Activated naive CD8-positive, alpha-beta T cell treated with anti-CD3 and anti-CD28 coated beads, Interleukin-2, amount 10 ng/mL, durations not matched to agents 7 days and 5 days (primary cell): ENCODE data around the gene SERPINB12. TPM values are rescaled to one million over a fixed set of nuclear protein-coding genes. Genes with fewer than 3 reads are reported as not detected.

Experiments used
- ATAC-seq: fragments of 150-1000 bp; cut with Tn5 transposase; one replicate; pipeline ENCODE4 v1.10.0; 2021; ENCODE audit warnings: low read depth, moderate library complexity
- POLR2A ChIA-PET: fragments of 350-600 bp; sonication (Branson Sonifier 250); formaldehyde crosslinking; loops from one replicate; lab custom pipeline; 2021; ENCODE audit warnings: antibody characterized with exemption; lab: Charles Lee
- DNase-seq: peaks from one replicate; pipeline ENCODE4 v3.0.0; 2021
- H3K27ac Mint-ChIP-seq: one replicate; pipeline ENCODE4 v1.8.0; 2022; ENCODE audit warnings: mild to moderate bottlenecking, mixed read lengths
- H3K27me3 Mint-ChIP-seq: one replicate; pipeline ENCODE4 v1.8.0; 2022; ENCODE audit warnings: mild to moderate bottlenecking, moderate library complexity, mixed read lengths
- H3K36me3 Mint-ChIP-seq: one replicate; pipeline ENCODE4 v1.8.0; 2021; ENCODE audit warnings: mild to moderate bottlenecking, mixed read lengths
- H3K4me1 Mint-ChIP-seq: one replicate; pipeline ENCODE4 v1.8.0; 2021; ENCODE audit warnings: mixed read lengths
- H3K4me3 Mint-ChIP-seq: one replicate; pipeline ENCODE4 v1.8.0; 2022; ENCODE audit warnings: mild to moderate bottlenecking, moderate library complexity, mixed read lengths
- H3K9me3 Mint-ChIP-seq: one replicate; pipeline ENCODE4 v1.8.0; 2021; ENCODE audit warnings: mixed read lengths
- total RNA-seq, 2 experiments: library from RNA; stranded (reverse); gene quantifications; one replicate each; pipeline ENCODE4 v1.2.3, GENCODE V29; 2021

SERPINB12 gene, protein sequence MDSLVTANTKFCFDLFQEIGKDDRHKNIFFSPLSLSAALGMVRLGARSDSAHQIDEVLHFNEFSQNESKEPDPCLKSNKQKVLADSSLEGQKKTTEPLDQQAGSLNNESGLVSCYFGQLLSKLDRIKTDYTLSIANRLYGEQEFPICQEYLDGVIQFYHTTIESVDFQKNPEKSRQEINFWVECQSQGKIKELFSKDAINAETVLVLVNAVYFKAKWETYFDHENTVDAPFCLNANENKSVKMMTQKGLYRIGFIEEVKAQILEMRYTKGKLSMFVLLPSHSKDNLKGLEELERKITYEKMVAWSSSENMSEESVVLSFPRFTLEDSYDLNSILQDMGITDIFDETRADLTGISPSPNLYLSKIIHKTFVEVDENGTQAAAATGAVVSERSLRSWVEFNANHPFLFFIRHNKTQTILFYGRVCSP
- total RNA-seq = not detected

DNA sequence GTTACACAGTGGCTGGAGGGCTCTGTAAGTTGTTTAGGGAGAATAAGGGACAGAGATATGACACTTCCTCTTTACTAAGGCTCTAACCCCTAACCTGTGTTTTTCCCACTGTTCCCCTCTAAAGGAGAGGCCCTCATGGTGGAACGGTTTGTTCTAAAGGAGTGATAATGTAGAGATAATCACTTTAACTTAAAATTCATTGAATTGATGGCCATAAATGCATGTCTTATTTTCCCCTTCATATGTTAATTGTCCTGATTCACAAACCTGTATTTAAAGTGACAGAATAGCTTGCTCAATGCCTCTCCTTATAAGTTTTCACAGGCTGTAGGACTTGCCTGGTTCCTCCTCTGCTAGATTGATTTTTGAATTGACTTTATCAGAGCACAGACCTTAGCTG is at the start of gene SERPINB12:
Gene SERPINB12, plus strand, starts transcription at position 301 of the 400 bp plus-strand sequence. CDS start 13,791 bp downstream, outside the sequence.
- ATAC-seq (no peak), DNase-seq (no peak)
- no peaks in the 10 kb centered on the region for H3K9me3 Mint-ChIP-seq
- no peaks in the 10 kb centered on the region for H3K36me3 Mint-ChIP-seq
- POLR2A ChIA-PET = no interaction called here
- peaks cover 28% of the 10 kb centered on the region for H3K27me3 Mint-ChIP-seq
- no peak within 1 kb of the TSS for H3K4me3 Mint-ChIP-seq
- no peaks in the 10 kb centered on the region for H3K4me1 Mint-ChIP-seq
- H3K27ac Mint-ChIP-seq = no peak within 1 kb of the TSS

DNA sequence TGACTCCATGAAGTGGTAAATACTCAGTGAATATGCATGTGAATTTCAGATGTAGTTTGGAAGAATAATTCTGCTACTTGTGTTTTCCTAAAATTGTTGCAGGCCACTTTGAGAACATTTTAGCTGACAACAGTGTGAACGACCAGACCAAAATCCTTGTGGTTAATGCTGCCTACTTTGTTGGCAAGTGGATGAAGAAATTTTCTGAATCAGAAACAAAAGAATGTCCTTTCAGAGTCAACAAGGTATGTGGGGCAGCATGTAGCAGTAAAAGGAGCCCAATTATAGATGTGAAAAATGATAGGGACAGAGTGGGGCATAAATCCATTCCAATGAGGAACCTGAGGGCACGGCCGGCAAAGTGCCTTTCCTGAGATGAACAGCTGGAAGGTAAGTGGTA is 49.3 kb upstream of the SERPINB12 start:
- DNase-seq (no peak), ATAC-seq (no peak)
- no peaks in the 10 kb centered on the region for H3K9me3 Mint-ChIP-seq
- H3K4me3 Mint-ChIP-seq = no peak overlapping the region
- H3K4me1 Mint-ChIP-seq = no peaks in the 10 kb centered on the region
- no peaks in the 10 kb centered on the region for H3K36me3 Mint-ChIP-seq
- no peak overlapping the region for H3K27ac Mint-ChIP-seq
- H3K27me3 Mint-ChIP-seq = peaks cover 21% of the 10 kb centered on the region
- POLR2A ChIA-PET = no interaction called here

DNA sequence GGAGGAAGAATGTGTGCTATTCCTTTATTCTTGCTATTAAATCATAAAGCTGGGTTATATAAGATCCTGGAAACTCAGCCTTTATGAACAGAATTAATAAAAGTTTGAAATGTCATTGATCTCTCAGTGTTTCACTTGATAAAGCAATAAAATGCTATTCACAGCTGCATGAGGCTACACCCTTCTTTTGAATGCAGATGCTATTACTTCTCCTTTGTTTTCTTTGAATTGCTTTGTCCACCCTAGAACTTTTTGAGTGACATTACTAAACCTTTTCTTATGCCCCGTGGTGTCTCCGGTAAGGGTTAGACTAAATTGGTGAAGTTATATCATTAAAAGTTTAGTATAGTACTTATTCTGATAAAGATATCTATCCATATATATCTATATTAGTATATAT is 46.5 kb upstream of the SERPINB12 start:
- POLR2A ChIA-PET = no interaction called here

DNA sequence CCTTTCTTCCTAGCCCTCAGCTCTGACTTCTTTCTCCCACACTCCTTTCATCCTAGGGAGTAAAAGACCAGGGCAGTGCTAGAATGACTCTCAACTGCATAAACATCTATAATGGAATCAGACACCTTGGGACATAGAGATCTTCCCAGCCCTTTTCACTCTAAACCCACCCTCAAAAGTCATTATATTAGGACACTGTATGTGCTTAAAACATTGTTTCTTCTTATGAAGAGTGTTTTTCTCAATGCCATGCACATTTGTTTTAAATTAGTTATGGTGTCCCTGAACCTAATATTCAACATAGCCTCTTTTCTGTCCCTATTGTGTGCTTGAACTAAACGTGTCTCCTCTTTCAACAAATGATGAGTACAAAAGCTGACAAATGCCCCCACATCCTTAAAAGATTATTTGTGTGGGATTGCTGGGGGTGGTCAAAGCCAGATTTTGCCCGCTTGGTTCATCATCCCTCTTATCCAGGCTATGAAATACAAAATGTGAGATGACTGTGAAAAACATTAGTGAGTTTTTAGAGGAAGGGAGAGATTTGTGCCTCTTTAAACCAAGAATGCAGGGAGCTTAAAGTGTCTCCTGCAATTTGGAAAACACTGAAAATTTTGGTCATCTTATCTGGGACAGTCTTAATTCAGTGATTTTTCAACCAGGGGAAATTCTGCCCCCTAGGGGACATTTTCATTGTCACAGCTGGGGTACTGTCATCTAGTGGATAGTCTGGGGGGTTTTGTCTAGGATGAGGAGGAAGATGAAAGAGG is 36.4 kb upstream of the SERPINB12 start:
- Mint-ChIP-seq H3K27ac (no peak overlapping the region), H3K4me3 (no peak overlapping the region), H3K36me3 (no peaks in the 10 kb centered on the region), H3K9me3 (no peaks in the 10 kb centered on the region), H3K4me1 (no peaks in the 10 kb centered on the region), H3K27me3 (peaks cover 24% of the 10 kb centered on the region)
- POLR2A ChIA-PET = no interaction called here
- no peak for ATAC-seq
- DNase-seq = no peak

More for the DNA sequence above, 46.5 kb upstream of the SERPINB12 start:
- Mint-ChIP-seq H3K27me3 (peaks cover 10% of the 10 kb centered on the region), H3K4me1 (no peaks in the 10 kb centered on the region), H3K9me3 (no peaks in the 10 kb centered on the region), H3K4me3 (no peak overlapping the region), H3K36me3 (no peaks in the 10 kb centered on the region), H3K27ac (no peak overlapping the region)
- ATAC-seq (no peak), DNase-seq (no peak)

DNA sequence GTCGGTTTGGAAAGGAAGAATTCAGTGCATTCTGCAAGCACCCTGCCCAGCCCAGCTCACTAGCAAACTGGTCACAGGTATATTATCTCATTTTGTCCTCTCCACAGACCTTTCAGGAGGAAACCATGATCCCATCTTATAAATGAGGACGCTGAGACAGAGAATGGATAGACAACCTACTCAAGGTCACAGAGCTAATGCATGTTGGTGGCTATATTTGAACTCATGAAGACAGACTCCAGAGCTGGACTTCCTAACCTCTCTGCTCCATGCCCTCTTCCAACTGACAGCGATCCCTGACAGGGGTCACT is 35.9 kb upstream of the SERPINB12 start:
- Mint-ChIP-seq H3K4me1 (no peaks in the 10 kb centered on the region), H3K27me3 (peaks cover 28% of the 10 kb centered on the region), H3K36me3 (no peaks in the 10 kb centered on the region), H3K27ac (no peak overlapping the region), H3K4me3 (no peak overlapping the region), H3K9me3 (no peaks in the 10 kb centered on the region)
- DNase-seq (no peak), ATAC-seq (no peak)
- POLR2A ChIA-PET = no interaction called here

DNA sequence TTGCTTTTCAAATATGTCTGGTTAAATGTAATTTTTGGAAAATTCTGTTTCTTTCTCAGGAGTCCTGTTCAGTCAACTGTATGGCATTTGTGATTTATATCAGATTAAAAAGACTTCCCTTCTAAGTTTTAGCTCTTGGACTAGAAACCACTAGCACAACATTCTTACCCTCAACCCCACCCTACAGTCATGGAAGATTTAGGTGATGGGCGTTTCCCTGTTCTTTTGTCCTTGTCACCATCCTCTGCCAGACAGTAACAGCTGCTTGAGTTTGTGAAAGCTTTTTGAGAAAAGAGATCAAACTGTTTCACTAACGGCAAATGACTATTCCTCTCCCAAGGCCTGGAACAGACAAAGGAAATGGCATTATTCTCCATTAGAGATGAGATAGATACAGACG is 33.6 kb upstream of the SERPINB12 start:
- Mint-ChIP-seq H3K36me3 (no peaks in the 10 kb centered on the region), H3K9me3 (no peaks in the 10 kb centered on the region), H3K27me3 (peaks cover 36% of the 10 kb centered on the region), H3K27ac (no peak overlapping the region), H3K4me1 (no peaks in the 10 kb centered on the region), H3K4me3 (no peak overlapping the region)
- DNase-seq (no peak), ATAC-seq (no peak)
- POLR2A ChIA-PET = no interaction called here

DNA sequence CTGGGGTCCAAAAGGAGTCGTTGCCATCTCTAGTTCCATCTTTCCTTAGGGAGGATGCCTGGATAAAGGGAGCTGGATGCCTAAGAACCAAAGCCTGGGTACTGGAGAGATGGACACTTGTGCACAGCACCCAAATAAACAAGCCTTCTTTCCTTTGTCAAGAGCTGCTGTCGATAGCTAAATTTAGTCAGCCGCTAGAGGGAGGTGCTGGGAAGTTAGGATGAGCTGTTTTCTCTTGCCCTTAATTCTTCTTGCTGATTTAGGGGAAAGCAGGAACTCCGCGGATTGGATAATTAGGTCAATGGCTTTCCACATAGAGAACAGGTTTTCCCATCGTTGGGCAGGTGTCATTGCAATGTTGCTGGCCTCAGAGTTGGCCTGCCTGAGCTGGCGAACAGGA is 30.9 kb upstream of the SERPINB12 start:
- no peaks in the 10 kb centered on the region for H3K36me3 Mint-ChIP-seq
- H3K27me3 Mint-ChIP-seq = peaks cover 40% of the 10 kb centered on the region
- POLR2A ChIA-PET = no interaction called here
- H3K4me1 Mint-ChIP-seq = no peaks in the 10 kb centered on the region
- no peak for DNase-seq
- ATAC-seq = no peak
- no peaks in the 10 kb centered on the region for H3K9me3 Mint-ChIP-seq
- no peak overlapping the region for H3K4me3 Mint-ChIP-seq
- no peak overlapping the region for H3K27ac Mint-ChIP-seq

DNA sequence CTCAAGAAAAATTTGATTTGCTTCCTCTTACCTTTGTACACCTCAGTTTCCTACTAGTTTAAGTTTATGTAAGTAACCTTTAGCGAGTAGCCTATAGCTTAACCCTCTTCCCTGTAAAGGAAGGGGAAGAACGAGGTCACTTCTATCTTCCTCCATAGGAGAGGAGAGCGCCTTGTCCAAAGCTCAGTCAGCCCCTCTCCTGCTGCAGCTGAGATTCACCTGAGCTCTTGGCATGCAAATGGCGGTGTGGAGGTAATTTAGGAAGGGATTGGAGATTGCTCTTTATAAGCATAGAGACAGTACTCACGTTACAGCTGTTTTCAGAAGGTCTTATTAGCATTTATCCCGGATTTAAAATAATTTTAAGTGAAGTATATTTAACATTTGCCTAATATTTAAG is 27.8 kb upstream of the SERPINB12 start:
- Mint-ChIP-seq H3K4me1 (no peaks in the 10 kb centered on the region), H3K4me3 (no peak overlapping the region), H3K27me3 (peaks cover 23% of the 10 kb centered on the region), H3K9me3 (no peaks in the 10 kb centered on the region), H3K36me3 (no peaks in the 10 kb centered on the region), H3K27ac (no peak overlapping the region)
- DNase-seq (no peak), ATAC-seq (no peak)
- POLR2A ChIA-PET = no interaction called here

DNA sequence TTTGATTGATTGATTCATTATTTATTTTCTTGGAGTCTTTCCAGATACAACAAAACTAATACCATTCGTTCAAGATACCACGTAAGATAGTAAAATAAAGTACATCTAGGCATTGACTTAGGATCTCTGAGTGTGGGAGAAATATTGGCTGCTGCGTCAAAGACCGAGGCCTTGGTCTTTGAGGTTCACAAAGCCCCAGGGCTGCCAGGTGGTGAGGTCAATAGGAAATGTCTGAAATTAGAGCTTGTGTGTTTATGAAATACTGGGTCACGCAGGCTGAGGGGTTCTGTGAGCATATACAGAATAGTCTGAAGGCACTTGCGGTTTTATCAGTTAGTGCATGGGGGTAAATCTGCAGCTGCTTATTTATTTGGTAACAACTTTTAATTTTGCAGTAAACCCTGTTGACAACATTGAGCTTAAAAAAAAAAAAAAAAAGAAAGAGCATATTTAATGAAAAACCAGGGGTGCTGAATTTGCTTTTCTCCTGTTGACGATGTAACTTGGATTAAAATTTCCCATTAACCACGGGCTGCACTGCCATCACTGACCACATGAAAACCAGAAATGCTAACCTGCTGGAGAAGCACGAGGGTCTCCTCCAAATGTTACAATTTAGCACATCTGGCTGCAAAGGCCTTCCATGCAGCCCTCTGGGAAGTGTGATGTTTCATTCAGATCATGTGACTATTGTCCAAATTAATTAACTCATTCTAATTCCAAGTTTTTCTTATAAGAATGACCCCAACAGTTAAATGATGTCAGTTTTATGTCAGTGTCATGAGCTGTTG is 27.1 kb upstream of the SERPINB12 start:
- Mint-ChIP-seq H3K36me3 (no peaks in the 10 kb centered on the region), H3K4me3 (no peak overlapping the region), H3K27me3 (peaks cover 22% of the 10 kb centered on the region), H3K9me3 (no peaks in the 10 kb centered on the region), H3K27ac (no peak overlapping the region), H3K4me1 (no peaks in the 10 kb centered on the region)
- ATAC-seq (no peak), DNase-seq (no peak)
- POLR2A ChIA-PET = no interaction called here

DNA sequence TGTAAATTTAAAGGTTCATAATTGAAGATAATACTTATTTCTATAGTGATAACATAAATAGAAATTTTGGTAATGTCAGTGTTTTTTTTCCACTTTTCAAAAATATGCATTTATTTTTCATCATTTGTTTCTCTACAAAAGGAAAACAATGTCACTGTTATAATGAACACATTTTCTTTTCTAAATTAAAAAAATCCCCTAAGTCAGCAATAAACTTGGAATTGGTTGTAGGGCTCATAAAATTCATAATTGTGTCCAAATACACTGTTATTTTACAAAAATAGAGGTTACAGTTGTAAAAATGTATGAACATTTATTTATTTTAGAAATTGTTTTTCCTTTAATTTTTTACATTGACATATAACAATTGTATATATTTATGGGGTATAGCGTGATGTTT is 26.4 kb upstream of the SERPINB12 start:
- H3K27ac Mint-ChIP-seq = no peak overlapping the region

DNA sequence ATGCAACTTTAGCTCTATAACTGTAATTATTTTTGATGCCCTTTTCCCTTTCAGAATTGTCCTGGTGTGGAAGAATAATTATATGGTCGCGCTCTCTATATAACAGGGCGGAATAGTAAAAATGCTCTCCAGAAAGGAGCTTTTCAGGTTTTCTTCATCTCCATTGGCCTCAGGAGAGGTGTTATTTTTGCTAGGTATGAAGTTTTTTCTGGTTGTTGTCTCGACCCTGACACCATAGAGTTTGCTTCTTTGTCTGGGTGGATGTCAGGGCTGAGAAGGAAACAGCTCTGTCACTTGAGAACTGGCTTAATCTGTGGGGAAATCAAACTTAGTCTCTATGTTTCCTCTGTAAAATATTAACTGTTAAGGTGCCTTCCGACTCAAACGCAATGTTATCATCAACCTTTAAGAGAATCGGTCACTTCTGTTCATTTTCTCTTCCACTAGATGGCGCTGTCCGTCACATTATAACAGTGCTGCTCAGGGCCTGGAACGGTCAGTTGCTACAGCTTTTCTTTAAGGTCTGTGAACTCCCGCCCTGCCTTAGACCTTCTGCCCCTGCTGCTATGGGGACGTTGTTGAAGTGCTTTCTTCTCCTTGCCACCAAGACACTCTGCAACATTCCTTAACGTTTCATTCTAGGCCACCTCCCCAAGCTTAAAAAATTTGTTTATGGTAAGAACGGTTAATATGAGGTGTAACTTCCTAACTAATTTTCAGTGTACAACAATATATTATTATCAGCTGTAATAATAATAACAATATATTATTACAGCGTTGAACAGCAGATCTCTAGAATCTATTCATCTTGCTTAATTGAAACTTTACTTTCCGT is 23.8 kb upstream of the SERPINB12 start:
- no peaks in the 10 kb centered on the region for H3K4me1 Mint-ChIP-seq
- H3K36me3 Mint-ChIP-seq = no peaks in the 10 kb centered on the region
- POLR2A ChIA-PET = no interaction called here
- peaks cover 19% of the 10 kb centered on the region for H3K27me3 Mint-ChIP-seq
- DNase-seq = no peak
- ATAC-seq = peak; percentile 86
- no peak overlapping the region for H3K27ac Mint-ChIP-seq
- H3K4me3 Mint-ChIP-seq = no peak overlapping the region
- no peaks in the 10 kb centered on the region for H3K9me3 Mint-ChIP-seq

More for the DNA sequence above, 26.4 kb upstream of the SERPINB12 start:
- H3K4me3 Mint-ChIP-seq = no peak overlapping the region
- no peaks in the 10 kb centered on the region for H3K36me3 Mint-ChIP-seq
- no peak for ATAC-seq
- peaks cover 27% of the 10 kb centered on the region for H3K27me3 Mint-ChIP-seq
- POLR2A ChIA-PET = no interaction called here
- no peaks in the 10 kb centered on the region for H3K4me1 Mint-ChIP-seq
- DNase-seq = no peak
- no peaks in the 10 kb centered on the region for H3K9me3 Mint-ChIP-seq

DNA sequence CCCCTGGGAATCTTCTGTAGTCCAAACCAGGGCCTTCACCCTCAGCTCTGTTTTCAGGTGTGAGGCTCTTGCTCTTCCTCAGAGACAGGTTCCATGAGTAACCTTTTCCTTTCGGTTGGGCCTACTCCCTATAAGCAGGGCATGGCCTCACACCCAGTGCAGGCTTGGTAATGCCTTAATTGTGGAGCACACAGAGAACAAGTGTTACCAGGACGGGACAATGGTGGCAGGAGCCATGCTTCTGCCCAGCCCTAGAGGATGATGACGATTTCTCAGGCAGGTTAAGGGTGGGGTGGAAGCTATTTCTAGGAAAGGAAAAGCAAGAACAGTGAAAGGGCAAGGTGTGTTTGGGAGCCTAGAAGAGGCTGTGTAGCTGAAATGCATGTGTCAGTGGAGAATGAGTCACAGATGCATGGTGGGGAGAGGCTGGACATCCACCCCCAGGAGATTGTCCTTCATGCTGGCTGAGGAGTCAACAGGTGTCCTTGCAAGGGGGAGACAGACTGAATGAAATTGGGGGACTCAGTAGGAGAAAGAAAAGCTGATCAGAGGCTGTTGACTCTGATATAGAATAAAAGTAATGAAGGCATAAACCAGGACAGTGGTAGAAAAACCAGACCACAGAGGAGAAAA is 22.0 kb upstream of the SERPINB12 start:
- ATAC-seq = no peak
- H3K36me3 Mint-ChIP-seq = no peaks in the 10 kb centered on the region
- no peak overlapping the region for H3K27ac Mint-ChIP-seq

More for the DNA sequence above, 22.0 kb upstream of the SERPINB12 start:
- POLR2A ChIA-PET = no interaction called here
- no peak for DNase-seq
- Mint-ChIP-seq H3K9me3 (no peaks in the 10 kb centered on the region), H3K4me1 (no peaks in the 10 kb centered on the region), H3K27me3 (peaks cover 16% of the 10 kb centered on the region), H3K4me3 (no peak overlapping the region)
